ENCODE measurements around the gene GIGYF2.

DNA sequence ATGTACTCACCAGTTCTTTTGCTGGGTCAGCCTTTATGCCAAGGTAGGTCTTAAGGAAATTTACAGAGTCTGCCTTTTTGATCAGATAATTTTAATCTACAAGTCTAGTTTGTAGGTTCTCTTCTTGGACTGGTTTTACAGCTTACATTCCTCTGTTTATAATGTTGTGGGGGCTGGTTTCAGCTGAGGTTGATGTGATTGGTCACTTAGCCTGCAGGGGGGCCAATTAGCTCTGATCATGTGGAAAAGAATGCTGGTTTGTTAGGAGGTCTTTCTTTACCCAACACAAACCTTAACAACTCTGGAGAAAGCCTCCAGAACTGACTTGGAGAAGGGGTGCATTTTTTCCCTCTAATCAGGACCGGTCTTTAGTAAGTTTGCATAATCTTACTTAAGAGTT, 79.3 kb downstream of the GIGYF2 start, which contains the start of gene KCNJ13:
- TF ChIP-seq, protein P1, sequence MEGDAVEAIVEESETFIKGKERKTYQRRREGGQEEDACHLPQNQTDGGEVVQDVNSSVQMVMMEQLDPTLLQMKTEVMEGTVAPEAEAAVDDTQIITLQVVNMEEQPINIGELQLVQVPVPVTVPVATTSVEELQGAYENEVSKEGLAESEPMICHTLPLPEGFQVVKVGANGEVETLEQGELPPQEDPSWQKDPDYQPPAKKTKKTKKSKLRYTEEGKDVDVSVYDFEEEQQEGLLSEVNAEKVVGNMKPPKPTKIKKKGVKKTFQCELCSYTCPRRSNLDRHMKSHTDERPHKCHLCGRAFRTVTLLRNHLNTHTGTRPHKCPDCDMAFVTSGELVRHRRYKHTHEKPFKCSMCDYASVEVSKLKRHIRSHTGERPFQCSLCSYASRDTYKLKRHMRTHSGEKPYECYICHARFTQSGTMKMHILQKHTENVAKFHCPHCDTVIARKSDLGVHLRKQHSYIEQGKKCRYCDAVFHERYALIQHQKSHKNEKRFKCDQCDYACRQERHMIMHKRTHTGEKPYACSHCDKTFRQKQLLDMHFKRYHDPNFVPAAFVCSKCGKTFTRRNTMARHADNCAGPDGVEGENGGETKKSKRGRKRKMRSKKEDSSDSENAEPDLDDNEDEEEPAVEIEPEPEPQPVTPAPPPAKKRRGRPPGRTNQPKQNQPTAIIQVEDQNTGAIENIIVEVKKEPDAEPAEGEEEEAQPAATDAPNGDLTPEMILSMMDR (tag by site-specific recombination; IDR thresholded peaks at IDR 0.05), result no peak
- TF ChIP-seq ZNF24 (tag by site-specific recombination; IDR thresholded peaks at IDR 0.05) (no peak), ZNF561 (tag by site-specific recombination; IDR thresholded peaks at IDR 0.05; ENCODE audit: borderline replicate concordance) (no peak), YY1 (tag by site-specific recombination; IDR thresholded peaks at IDR 0.05) (no peak), ZNF768 (tag by site-specific recombination; IDR thresholded peaks at IDR 0.05) (no peak), ZNF133 (tag by site-specific recombination; IDR thresholded peaks at IDR 0.05) (no peak), BCL11B (tag by site-specific recombination; IDR thresholded peaks at IDR 0.05; ENCODE audit: low read depth) (no peak)
- TF ChIP-seq, protein P2, sequence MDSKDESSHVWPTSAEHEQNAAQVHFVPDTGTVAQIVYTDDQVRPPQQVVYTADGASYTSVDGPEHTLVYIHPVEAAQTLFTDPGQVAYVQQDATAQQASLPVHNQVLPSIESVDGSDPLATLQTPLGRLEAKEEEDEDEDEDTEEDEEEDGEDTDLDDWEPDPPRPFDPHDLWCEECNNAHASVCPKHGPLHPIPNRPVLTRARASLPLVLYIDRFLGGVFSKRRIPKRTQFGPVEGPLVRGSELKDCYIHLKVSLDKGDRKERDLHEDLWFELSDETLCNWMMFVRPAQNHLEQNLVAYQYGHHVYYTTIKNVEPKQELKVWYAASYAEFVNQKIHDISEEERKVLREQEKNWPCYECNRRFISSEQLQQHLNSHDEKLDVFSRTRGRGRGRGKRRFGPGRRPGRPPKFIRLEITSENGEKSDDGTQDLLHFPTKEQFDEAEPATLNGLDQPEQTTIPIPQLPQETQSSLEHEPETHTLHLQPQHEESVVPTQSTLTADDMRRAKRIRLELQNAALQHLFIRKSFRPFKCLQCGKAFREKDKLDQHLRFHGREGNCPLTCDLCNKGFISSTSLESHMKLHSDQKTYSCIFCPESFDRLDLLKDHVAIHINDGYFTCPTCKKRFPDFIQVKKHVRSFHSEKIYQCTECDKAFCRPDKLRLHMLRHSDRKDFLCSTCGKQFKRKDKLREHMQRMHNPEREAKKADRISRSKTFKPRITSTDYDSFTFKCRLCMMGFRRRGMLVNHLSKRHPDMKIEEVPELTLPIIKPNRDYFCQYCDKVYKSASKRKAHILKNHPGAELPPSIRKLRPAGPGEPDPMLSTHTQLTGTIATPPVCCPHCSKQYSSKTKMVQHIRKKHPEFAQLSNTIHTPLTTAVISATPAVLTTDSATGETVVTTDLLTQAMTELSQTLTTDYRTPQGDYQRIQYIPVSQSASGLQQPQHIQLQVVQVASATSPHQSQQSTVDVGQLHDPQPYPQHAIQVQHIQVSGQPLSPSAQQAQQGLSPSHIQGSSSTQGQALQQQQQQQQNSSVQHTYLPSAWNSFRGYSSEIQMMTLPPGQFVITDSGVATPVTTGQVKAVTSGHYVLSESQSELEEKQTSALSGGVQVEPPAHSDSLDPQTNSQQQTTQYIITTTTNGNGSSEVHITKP (tag by site-specific recombination; IDR thresholded peaks at IDR 0.05), result no peak

Data from HEK293 (cell line).